CD1c-positive myeloid dendritic cell (primary cell): ENCODE results near the gene THUMPD3.
A peak's percentile ranks its signal among the peaks of the same experiment; 100 is the strongest.

ENCODE experiments used
- DNase-seq: peaks from one replicate; pipeline ENCODE4 v3.0.0-alpha.2; 2016; ENCODE audit errors: extremely low spot score

THUMPD3 gene

GRCh38 chr3:9352917-9353752 is 9.7 kb upstream of the THUMPD3 start:
- DNase-seq: peak; percentile 69

DNA sequence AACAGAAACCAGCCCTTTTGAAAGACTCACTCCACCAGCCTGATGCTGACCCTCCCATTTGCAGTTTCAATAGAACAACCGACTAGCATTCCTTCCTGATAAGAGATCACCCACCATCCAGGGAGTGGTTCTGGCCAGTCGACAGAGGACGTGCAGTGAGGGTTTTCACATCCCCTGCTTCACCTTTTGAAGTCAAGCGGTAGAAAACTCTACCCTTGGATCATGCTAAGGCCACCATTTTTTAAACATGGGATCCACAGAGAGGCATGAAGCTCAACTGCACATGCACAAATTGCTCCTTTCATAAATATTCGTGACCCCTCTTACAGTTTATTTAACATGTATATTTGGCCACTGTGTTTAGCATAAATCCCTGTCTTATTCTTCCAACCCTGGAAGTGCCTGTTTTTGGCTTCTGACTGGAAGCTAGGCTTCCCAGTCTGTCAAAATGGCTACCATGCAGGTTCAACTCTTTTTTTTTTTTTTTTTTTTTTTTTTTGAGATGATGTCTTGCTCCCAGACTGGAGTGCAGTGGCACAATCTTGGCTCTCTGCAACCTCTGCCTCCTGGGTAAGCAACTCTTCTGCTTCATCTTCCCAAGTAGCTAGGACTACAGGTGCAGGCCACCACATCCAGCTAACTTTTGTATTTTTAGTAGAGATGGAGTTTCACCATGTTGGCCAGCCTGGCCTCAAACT is 1.0 kb upstream of the THUMPD3 start:
- no peak for DNase-seq

DNA sequence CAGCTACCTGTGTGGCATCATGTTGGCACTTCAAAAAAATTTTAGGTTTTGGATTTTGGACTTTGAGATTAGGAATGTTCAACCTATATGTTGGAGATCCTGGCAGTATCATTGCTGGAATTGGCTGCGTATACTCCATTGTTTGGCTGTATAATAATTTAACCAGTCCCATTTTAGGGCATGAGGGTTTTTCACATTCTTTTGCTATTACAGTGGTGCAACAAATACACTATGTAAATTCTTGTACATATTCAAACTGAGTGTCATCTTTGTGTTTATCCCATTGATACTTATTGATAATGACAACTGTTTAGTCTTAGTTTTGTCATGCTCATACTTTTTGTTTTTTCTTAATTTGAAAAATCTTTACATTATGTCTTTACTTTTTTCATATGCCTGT is 6.7 kb downstream of the THUMPD3 start:
- DNase-seq: no peak

DNA sequence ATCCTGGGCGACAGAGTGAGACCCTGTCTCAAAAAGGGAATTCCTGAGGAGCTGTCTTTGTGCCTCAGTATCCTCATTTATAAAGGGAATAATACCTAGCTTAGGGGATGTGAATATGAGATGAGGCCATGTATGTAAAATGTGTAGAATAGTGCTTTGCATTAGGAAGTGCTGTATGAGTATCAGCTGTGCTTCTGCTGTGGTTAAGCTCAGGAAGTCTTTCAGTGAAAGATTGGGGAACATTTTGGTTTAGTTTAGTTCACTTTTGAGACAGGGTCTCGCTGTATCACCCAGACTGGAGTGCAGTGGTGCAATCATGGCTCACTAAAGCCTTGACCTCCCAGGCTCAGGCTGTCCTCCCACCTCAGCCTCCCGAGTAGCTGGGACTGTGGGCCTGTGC is 10.6 kb downstream of the THUMPD3 start:
- no peak for DNase-seq

DNA sequence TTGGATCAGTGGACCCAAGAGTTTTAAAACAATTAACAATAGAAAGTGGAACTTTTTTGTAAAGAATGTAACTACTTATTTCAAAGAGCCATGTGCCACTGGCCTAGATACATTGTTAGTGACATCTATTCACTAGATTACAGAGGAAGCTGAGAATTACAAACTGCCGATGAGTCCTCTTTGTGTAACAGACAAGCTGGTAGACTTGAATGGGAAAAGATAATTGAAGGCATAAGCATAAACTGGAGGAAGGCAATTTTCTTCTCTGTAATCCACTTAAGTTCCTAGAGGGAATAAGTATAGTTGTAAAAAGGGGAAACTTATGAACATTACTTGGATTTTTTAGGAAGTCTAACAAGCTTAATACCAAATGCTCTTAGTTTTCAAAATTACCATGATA is 15.1 kb downstream of the THUMPD3 start:
- no peak for DNase-seq

GRCh38 chr3:9379327-9379726 is 16.5 kb downstream of the THUMPD3 start:
- no peak for DNase-seq

DNA sequence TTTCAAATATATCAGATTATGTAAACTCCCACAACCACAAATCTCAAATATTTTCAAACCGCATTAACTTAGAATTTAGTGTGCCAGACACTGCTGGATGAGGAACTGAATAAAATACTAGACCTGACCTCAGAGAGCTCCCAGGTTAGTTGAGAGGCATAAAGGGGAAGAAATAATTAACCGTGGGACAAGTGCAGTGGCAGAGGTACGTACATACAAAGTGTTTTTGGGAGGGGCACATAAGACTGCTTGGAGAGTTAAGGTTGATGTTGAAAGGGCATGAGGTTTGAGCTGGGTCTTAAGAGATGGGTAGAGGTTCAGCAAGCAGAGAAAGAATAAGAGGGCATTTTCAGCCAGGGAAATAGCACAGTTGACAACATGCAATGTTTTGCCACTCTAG is 17.2 kb downstream of the THUMPD3 start:
- DNase-seq: no peak

- DNase-seq: peak; percentile 30
Observed at GRCh38 chr3:9384141-9384828, 21.4 kb downstream of the THUMPD3 start.

- DNase-seq: no peak
Observed at GRCh38 chr3:9385187-9386077, 22.6 kb downstream of the THUMPD3 start.

DNA sequence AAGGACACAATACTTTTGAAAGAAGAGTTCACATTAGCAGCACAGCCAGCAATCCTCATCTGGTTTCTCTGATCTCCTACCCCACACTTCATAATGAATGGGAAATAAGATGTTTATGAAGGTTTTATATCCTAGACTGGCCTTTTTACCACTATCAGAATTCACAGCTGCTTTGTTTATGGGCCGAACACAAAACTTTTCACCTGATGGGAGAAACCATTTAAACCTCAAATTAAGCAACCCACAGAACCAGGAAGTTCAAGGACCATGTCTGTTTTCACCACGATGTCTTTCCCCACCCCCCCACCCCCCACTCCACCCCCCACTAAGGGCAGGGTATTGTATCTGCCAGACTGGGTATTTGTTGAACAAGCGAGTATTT is 23.2 kb downstream of the THUMPD3 start:
- no peak for DNase-seq

- no peak for DNase-seq
Observed at GRCh38 chr3:9386501-9387321, 23.9 kb downstream of the THUMPD3 start.

GRCh38 chr3:9387322-9387655 is 24.4 kb downstream of the THUMPD3 start:
- no peak for DNase-seq

- DNase-seq: no peak
Observed at GRCh38 chr3:9388142-9388541, 25.3 kb downstream of the THUMPD3 start.

GRCh38 chr3:9388562-9389272 is 25.9 kb downstream of the THUMPD3 start:
- no peak for DNase-seq

DNA sequence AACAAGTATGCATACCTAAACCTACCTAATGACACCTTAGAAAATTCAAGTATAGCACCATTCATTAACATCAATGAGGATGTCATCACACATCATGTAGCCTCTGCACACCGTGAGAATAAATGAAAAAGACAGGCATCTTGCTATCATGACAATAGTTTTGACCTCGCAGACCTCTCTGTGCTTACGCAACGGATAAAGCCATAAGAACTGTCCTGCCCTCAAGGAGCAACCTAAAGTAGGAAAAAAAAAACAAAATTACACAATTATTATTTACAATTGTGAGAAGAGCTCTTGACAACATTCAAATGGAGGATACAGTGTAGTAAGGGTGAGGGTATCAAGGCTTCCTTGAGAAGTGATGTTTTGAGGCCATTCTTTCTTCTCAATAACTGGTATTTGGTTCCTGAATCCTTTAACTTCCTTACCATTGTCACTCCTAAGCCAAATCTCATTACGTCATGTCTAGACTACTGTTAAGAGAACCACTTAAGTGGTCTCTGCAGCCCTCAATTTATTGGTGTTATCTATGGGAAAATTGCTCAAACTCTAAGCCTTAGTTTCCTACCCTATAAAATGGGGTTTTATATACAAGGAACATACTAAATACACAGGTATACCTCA is 27.5 kb downstream of the THUMPD3 start:
- peak; percentile 12 for DNase-seq

- no peak for DNase-seq
Observed at GRCh38 chr3:9392041-9392440, 29.2 kb downstream of the THUMPD3 start.

GRCh38 chr3:9395570-9396300 is 32.9 kb downstream of the THUMPD3 start:
- no peak for DNase-seq

- peak; percentile 91 for DNase-seq
Observed at GRCh38 chr3:9396301-9396631, 33.4 kb downstream of the THUMPD3 start.

DNA sequence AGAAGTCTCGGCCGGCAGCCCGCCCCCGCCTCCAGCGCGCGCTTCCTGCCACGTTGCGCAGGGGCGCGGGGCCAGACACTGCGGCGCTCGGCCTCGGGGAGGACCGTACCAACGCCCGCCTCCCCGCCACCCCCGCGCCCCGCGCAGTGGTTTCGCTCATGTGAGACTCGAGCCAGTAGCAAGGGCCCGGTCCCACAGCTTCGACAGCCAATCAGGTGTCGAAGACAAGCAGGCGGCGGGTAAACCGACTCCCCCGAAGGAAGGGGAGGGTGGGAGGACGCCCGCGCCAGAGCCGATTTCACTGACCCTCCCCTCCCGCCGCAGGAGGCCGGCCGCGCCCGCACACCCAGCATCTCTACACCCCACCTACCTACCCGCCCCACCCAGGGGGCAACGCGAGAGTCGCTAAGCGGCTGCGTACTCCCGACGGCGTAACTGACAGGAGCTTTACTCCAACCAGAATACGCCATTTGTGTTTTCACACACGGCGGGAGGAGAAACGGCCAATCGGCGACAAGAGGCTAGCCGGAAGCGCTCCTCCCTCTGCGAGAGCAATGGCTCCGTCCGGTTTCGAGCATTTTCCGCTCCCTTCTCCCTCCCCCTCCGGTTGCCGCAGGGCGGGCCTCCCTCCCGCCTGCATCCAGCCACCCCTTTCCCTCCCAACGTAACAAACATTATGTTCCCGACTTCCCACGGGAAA is 33.9 kb downstream of the THUMPD3 start:
- DNase-seq: peak; percentile 99
